Astrocyte of the hippocampus (primary cell): ENCODE results near the gene DSCAM.
A peak's percentile ranks its signal among the peaks of the same experiment; 100 is the strongest.
"Not testable (repeated sequence)": the region's sequence is repeated elsewhere in the genome, so short reads cannot be mapped to it uniquely, and the experiment has no call there.

Experiments
- DNase-seq: peaks from one replicate; pipeline ENCODE4 v3.0.0; 2011; ENCODE audit warnings: low read depth, low spot score

Gene DSCAM

GRCh38 chr21:40466893-40467483, 380.0 kb downstream of the DSCAM start:
- DNase-seq, result peak; percentile 21

- no peak for DNase-seq
Observed at GRCh38 chr21:40465382-40465781, 381.6 kb downstream of the DSCAM start.

- DNase-seq, result no peak
Observed at GRCh38 chr21:40463176-40463575, 383.8 kb downstream of the DSCAM start.

- no peak for DNase-seq
Observed at GRCh38 chr21:40461008-40461407, 385.9 kb downstream of the DSCAM start.

- DNase-seq, result no peak
Observed at GRCh38 chr21:40457741-40458140, 389.2 kb downstream of the DSCAM start.

GRCh38 chr21:40454057-40454456, 392.9 kb downstream of the DSCAM start:
- DNase-seq, result no peak

GRCh38 chr21:40453183-40453582, 393.8 kb downstream of the DSCAM start:
- no peak for DNase-seq

- DNase-seq, result no peak
Observed at GRCh38 chr21:40452548-40452947, 394.4 kb downstream of the DSCAM start.

GRCh38 chr21:40447016-40447415, 399.9 kb downstream of the DSCAM start:
- DNase-seq, result no peak

- DNase-seq, result no peak
Observed at GRCh38 chr21:40445349-40445921, 401.5 kb downstream of the DSCAM start.

- not testable (repeated sequence) for DNase-seq
Observed at GRCh38 chr21:40439581-40439980, 407.4 kb downstream of the DSCAM start.

GRCh38 chr21:40438616-40439015, 408.3 kb downstream of the DSCAM start:
- no peak for DNase-seq

GRCh38 chr21:40436261-40436660, 410.7 kb downstream of the DSCAM start:
- no peak for DNase-seq

- DNase-seq, result no peak
Observed at GRCh38 chr21:40433538-40433937, 413.4 kb downstream of the DSCAM start.

- no peak for DNase-seq
Observed at GRCh38 chr21:40425981-40426380, 421.0 kb downstream of the DSCAM start.

- DNase-seq, result no peak
Observed at GRCh38 chr21:40422896-40423635, 423.9 kb downstream of the DSCAM start.

- no peak for DNase-seq
Observed at GRCh38 chr21:40421121-40421520, 425.8 kb downstream of the DSCAM start.

- DNase-seq, result no peak
Observed at GRCh38 chr21:40416572-40416971, 430.4 kb downstream of the DSCAM start.

GRCh38 chr21:40408561-40408960, 438.4 kb downstream of the DSCAM start:
- DNase-seq, result no peak

GRCh38 chr21:40404396-40404800, 442.6 kb downstream of the DSCAM start:
- DNase-seq, result no peak

GRCh38 chr21:40402884-40403582, 443.9 kb downstream of the DSCAM start:
- no peak for DNase-seq

- no peak for DNase-seq
Observed at GRCh38 chr21:40395732-40396131, 451.2 kb downstream of the DSCAM start.
